Measurements from ENCODE around the gene ERAP2. TPM values are rescaled to one million over a fixed set of nuclear protein-coding genes. Genes with fewer than 3 reads are reported as not detected.

Gene ERAP2
- total RNA-seq, 4 donors from 2014 or later = 9.2 to 19.2 (median 14.0) TPM

GRCh38 chr5:96883871-96884270 lies 7.6 kb downstream of the ERAP2 start:
- H3K27me3 ChIP-seq = no peaks in the 10 kb centered on the region
- DNase-seq = no peak
- peaks cover 0 to 19% of the 10 kb centered on the region in 2 donors for H3K4me1 ChIP-seq
- intact Hi-C loops (cut with DNase I) = no loop called here
- WGBS, 2 donors = 92% methylated on average over 3 of the region's 3 CpGs
- no peak overlapping the region for H3K4me3 ChIP-seq (replicated peaks in 1 of 3)
- H3K9me3 ChIP-seq = no peaks in the 10 kb centered on the region
- TF ChIP-seq CTCF (IDR thresholded peaks at IDR 0.05) (no peak), POLR2A (IDR thresholded peaks at IDR 0.05) (no peak)
- no peak overlapping the region for H3K27ac ChIP-seq
- H3K36me3 ChIP-seq = no peaks in the 10 kb centered on the region

- Histone ChIP-seq H3K27me3 (no peaks in the 10 kb centered on the region), H3K4me1 (peaks cover 0 to 19% of the 10 kb centered on the region in 2 donors), H3K36me3 (no peaks in the 10 kb centered on the region), H3K27ac (no peak overlapping the region), H3K9me3 (no peaks in the 10 kb centered on the region), H3K4me3 (replicated peaks in 1 of 3) (no peak overlapping the region)
- DNase-seq = no peak
- WGBS, 2 donors = 93% methylated on average over 7 of the region's 7 CpGs
- intact Hi-C loops (cut with DNase I) = no loop called here
- no peak for TF ChIP-seq CTCF (IDR thresholded peaks at IDR 0.05)
- no peak for TF ChIP-seq POLR2A (IDR thresholded peaks at IDR 0.05)
Observed at GRCh38 chr5:96884995-96885394, 8.7 kb downstream of the ERAP2 start.

DNA sequence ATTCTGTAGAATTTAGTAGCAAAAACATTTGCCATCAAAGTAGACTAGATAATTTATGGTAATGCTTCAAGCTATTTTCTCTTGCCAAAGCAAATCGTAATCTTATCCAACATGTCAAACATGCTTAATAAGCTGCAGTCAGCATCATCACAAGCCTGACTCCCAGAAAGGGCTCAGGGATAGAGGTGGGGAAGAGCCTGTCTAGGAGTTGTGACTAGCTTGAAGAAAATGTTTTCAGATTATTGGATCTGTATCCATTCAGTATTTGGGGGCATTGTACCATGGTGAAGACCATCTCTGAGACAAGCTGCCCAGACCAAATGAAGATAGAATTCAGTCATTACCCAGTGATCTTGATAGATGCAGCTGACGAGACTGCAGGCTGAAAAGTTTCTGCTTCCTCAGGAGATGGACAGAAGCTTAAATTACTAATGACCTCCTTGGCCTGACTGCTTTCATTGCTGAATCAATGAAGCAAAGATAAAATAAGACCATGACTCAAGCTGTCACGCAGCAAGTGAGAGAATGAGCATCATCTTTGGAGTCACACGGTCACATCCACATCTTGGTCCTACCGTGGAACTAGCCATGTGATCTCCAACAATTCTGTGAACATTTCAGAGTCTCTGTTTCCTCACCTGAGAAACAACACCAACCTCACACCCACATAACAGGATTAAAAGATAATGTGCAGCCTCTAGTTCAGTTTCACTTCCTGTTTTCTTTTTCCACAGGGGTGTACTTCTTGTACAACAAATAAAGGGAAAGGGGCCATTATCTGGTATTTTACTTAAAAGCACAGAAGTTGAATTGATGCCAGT lies 9.4 kb downstream of the ERAP2 start:
- no peaks in the 10 kb centered on the region for H3K27me3 ChIP-seq
- no peak for DNase-seq
- no peaks in the 10 kb centered on the region for H3K9me3 ChIP-seq
- 80 to 82% methylated on average over 5 of the region's 5 CpGs for WGBS, 2 donors
- no peak overlapping the region for H3K4me3 ChIP-seq (replicated peaks in 1 of 3)
- TF ChIP-seq POLR2A (IDR thresholded peaks at IDR 0.05) (no peak), CTCF (IDR thresholded peaks at IDR 0.05) (no peak)
- intact Hi-C loops (cut with DNase I) = no loop called here
- peaks cover 0 to 15% of the 10 kb centered on the region in 2 donors for H3K4me1 ChIP-seq
- H3K36me3 ChIP-seq = no peaks in the 10 kb centered on the region
- no peak overlapping the region for H3K27ac ChIP-seq

GRCh38 chr5:96893342-96893741 lies 17.0 kb downstream of the ERAP2 start:
- Histone ChIP-seq H3K9me3 (no peaks in the 10 kb centered on the region), H3K4me3 (replicated peaks in 1 of 3) (no peak overlapping the region), H3K27ac (no peak overlapping the region), H3K4me1 (no peaks in the 10 kb centered on the region), H3K27me3 (no peaks in the 10 kb centered on the region), H3K36me3 (no peaks in the 10 kb centered on the region)
- no peak for DNase-seq
- intact Hi-C loops (cut with DNase I) = no loop called here
- TF ChIP-seq POLR2A (IDR thresholded peaks at IDR 0.05) (no peak), CTCF (IDR thresholded peaks at IDR 0.05) (no peak)
- 70 to 80% methylated on average over 4 of the region's 4 CpGs for WGBS, 2 donors

DNA sequence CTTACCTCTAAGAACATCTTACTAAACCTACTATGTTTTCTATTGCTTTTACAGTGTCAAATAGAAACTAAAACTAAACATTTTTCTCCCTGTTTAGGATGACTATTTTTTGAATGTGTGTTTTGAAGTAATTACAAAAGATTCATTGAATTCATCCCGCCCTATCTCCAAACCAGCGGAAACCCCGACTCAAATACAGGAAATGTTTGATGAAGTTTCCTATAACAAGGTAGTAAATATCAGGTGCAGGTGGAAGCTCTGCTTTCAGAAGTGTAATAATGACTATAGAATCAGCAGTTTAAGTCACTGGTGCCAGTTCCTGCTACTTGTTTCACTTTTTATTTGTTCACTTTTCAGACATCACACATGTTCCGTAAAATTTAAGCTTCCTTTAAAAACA lies 20.0 kb downstream of the ERAP2 start:
- H3K4me1 ChIP-seq = no peaks in the 10 kb centered on the region
- H3K36me3 ChIP-seq = no peaks in the 10 kb centered on the region
- H3K9me3 ChIP-seq = no peaks in the 10 kb centered on the region
- no peak for DNase-seq
- H3K4me3 ChIP-seq (replicated peaks in 1 of 3) = no peak overlapping the region
- H3K27ac ChIP-seq = no peak overlapping the region
- intact Hi-C loops (cut with DNase I) = no loop called here
- H3K27me3 ChIP-seq = no peaks in the 10 kb centered on the region
- WGBS, 2 donors = 81 to 83% methylated on average over 4 of the region's 4 CpGs
- TF ChIP-seq CTCF (IDR thresholded peaks at IDR 0.05) = no peak
- TF ChIP-seq POLR2A (IDR thresholded peaks at IDR 0.05) = no peak
